Measurements from ENCODE around the gene LBX2. TPM values are rescaled to one million over a fixed set of nuclear protein-coding genes. Genes with fewer than 3 reads are reported as not detected.
A peak's percentile ranks its signal among the peaks of the same experiment; 100 is the strongest.

LBX2 gene
- total and polyA plus RNA-seq, 9 of the 15 experiments (the other 6 are each of a cell fraction or from before 2014, with no cell fraction given): 0.39 to 6.2 (median 1.8) TPM; not detected in 1

GRCh38 chr2:74458132-74458937 is 41.1 kb downstream of the LBX2 start, which contains the start of gene WBP1 (continued):
- peak; percentile 77; the same call in 1 of the 2 replicates for TF ChIP-seq FOXJ2 (tag; IDR thresholded peaks at IDR 0.05)
- TF ChIP-seq ZNF583 (CRISPR knock-in tag; IDR thresholded peaks at IDR 0.05): no peak
- TF ChIP-seq ELF1 (tag; IDR thresholded peaks at IDR 0.05): no peak
- TF ChIP-seq LEF1 (IDR thresholded peaks at IDR 0.05): no peak
- no peak for TF ChIP-seq OTX1 (CRISPR knock-in tag; IDR thresholded peaks at IDR 0.05)
- no peak for TF ChIP-seq BHLHE40 (IDR thresholded peaks at IDR 0.05; ENCODE audit: low read length)
- TF ChIP-seq MXI1 (IDR thresholded peaks at IDR 0.05; ENCODE audit: low read depth, low read length): no peak
- no peak for TF ChIP-seq RUNX1 (IDR thresholded peaks at IDR 0.05; ENCODE audit: low read depth)
- no peak for TF ChIP-seq HOMEZ (CRISPR knock-in tag; IDR thresholded peaks at IDR 0.05)
- TF ChIP-seq USF1 (CRISPR knock-in tag; IDR thresholded peaks at IDR 0.05): 0 out of 2 replicates have a peak, but pooled peaks have one; percentile 8
- TF ChIP-seq MCM7 (IDR thresholded peaks at IDR 0.05): no peak
- TF ChIP-seq NR2F6 (CRISPR knock-in tag; IDR thresholded peaks at IDR 0.05): no peak
- TF ChIP-seq, protein P1, sequence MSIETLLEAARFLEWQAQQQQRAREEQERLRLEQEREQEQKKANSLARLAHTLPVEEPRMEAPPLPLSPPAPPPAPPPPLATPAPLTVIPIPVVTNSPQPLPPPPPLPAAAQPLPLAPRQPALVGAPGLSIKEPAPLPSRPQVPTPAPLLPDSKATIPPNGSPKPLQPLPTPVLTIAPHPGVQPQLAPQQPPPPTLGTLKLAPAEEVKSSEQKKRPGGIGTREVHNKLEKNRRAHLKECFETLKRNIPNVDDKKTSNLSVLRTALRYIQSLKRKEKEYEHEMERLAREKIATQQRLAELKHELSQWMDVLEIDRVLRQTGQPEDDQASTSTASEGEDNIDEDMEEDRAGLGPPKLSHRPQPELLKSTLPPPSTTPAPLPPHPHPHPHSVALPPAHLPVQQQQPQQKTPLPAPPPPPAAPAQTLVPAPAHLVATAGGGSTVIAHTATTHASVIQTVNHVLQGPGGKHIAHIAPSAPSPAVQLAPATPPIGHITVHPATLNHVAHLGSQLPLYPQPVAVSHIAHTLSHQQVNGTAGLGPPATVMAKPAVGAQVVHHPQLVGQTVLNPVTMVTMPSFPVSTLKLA (conservative IDR thresholded peaks at IDR 0.05): peak in 1 of 2 experiments; percentile 48; a peak in 2 of 4 replicates
- TF ChIP-seq ZNF165 (CRISPR knock-in tag; IDR thresholded peaks at IDR 0.05; ENCODE audit: borderline replicate concordance): no peak
- TF ChIP-seq ZNF311 (CRISPR knock-in tag; IDR thresholded peaks at IDR 0.05): no peak
- no peak for TF ChIP-seq PRDM10 (IDR thresholded peaks at IDR 0.05; ENCODE audit: partially characterized antibody)
- no peak for TF ChIP-seq SMAD2 (IDR thresholded peaks at IDR 0.05; ENCODE audit: low read depth, low read length)
- TF ChIP-seq ZNF695 (CRISPR knock-in tag; IDR thresholded peaks at IDR 0.05): no peak
- TF ChIP-seq, protein P2, sequence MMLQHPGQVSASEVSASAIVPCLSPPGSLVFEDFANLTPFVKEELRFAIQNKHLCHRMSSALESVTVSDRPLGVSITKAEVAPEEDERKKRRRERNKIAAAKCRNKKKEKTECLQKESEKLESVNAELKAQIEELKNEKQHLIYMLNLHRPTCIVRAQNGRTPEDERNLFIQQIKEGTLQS (IDR thresholded peaks at IDR 0.05): no peak
- TF ChIP-seq, protein P2 (CRISPR knock-in tag; conservative IDR thresholded peaks at IDR 0.05): no peak

Data from K562 (cell line).